Activated T-cell treated with anti-CD3 and anti-CD28 coated beads, Interleukin-2, amount 50 U/mL, for 24 hours (primary cell): ENCODE data around the gene ZNF341.

Source experiments
- DNase-seq: peaks from one replicate; pipeline ENCODE4 v3.0.0-alpha.2; 2020
- H3K27ac Mint-ChIP-seq: 2 replicates; pipeline ENCODE4 v1.8.0; 2020; ENCODE audit warnings: mild to moderate bottlenecking, mixed read lengths
- H3K27me3 Mint-ChIP-seq: 2 replicates; pipeline ENCODE4 v1.8.0; 2020; ENCODE audit warnings: mixed read lengths
- H3K36me3 Mint-ChIP-seq: 2 replicates; pipeline ENCODE4 v1.8.0; 2020; ENCODE audit warnings: low read depth, mixed read lengths
- H3K4me1 Mint-ChIP-seq: 2 replicates; pipeline ENCODE4 v1.8.0; 2020; ENCODE audit warnings: low read depth, mixed read lengths
- H3K4me3 Mint-ChIP-seq: 2 replicates; pipeline ENCODE4 v1.8.0; 2020; ENCODE audit warnings: mild to moderate bottlenecking, moderate library complexity, mixed read lengths
- H3K9me3 Mint-ChIP-seq: 2 replicates; pipeline ENCODE4 v1.8.0; 2020; ENCODE audit warnings: mixed read lengths

ZNF341 gene

DNA sequence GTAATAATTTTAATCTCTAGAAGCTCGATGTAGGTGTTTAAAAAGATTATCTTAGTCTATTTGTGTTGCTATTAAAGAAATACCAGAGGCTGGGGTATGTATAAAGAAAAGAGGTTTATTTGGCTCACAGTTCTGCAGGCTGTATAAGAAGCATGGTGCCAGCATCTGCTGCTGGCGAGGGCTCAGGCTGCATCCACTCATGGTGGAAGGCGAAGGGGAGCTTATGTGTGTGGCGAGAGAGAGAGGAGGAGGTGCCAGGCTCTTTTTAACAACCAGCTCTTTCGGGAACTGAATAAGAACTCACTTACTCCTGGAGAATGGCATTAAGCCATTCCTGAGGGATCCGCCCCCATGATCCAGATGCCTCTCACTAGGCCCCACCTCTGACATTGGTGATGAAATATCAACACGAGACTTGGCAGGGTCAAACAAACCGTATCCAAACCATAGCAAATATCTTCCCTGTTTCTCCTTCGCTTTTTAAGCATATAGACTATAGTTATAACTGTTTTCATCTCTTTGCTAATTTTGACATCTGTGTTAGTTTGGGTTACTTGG is 103.9 kb downstream of the ZNF341 start:
- Mint-ChIP-seq H3K4me3 (no peak overlapping the region), H3K27me3 (no peaks in the 10 kb centered on the region), H3K36me3 (peaks cover 44% of the 10 kb centered on the region), H3K4me1 (peaks cover 71% of the 10 kb centered on the region), H3K27ac (no peak overlapping the region), H3K9me3 (no peaks in the 10 kb centered on the region)
- DNase-seq, result no peak

- Mint-ChIP-seq H3K4me1 (peaks cover 77% of the 10 kb centered on the region), H3K4me3 (no peak overlapping the region), H3K9me3 (no peaks in the 10 kb centered on the region), H3K27ac (no peak overlapping the region), H3K27me3 (no peaks in the 10 kb centered on the region), H3K36me3 (peaks cover 47% of the 10 kb centered on the region)
- no peak for DNase-seq
These were observed 104.5 kb downstream of the ZNF341 start for GRCh38 chr20:33836277-33836676.

DNA sequence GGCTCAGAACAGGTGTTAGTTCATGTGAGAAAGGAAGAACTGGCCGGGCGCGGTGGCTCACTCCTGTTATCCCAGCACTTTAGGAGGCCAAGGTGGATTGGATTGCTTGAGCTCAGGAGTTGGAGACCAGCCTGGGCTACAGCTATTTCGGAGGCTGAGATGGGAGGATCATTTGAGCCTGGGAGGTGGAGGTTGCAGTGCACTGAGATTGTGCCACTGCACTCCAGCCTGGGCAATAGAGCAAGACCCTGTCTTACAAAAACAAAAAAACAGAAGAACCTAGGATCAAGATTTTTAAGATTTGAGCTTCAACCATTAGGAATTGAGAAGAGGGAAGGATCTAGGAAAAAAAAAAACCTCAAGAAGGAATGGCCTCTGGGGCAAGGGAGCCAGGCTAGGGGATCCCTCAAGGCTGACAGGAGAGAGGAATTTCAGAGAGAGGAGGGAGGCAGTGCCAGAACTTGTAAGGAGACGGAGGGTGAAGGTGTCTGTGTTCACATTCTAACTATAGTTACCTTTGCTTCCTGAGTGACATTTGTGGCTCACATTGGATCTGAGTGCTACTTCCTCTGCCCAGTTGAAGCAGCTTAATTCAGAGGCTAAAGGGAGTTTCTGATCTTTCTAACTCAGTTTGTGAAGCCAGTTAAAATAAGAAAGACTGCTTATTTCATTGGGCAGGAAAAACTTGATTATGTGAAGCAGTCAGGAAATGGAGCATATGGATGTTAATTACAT is 105.5 kb downstream of the ZNF341 start:
- no peaks in the 10 kb centered on the region for H3K9me3 Mint-ChIP-seq
- H3K4me3 Mint-ChIP-seq, result no peak overlapping the region
- H3K27ac Mint-ChIP-seq, result peak overlapping the region; percentile 65
- H3K4me1 Mint-ChIP-seq, result peaks cover 82% of the 10 kb centered on the region
- DNase-seq, result no peak
- no peaks in the 10 kb centered on the region for H3K27me3 Mint-ChIP-seq
- H3K36me3 Mint-ChIP-seq, result peaks cover 38% of the 10 kb centered on the region

- H3K27ac Mint-ChIP-seq, result peak overlapping the region; percentile 65
These were observed 106.5 kb downstream of the ZNF341 start for GRCh38 chr20:33838035-33838864.

GRCh38 chr20:33839591-33839990 is 107.8 kb downstream of the ZNF341 start:
- Mint-ChIP-seq H3K9me3 (no peaks in the 10 kb centered on the region), H3K36me3 (peaks cover 23% of the 10 kb centered on the region), H3K27ac (no peak overlapping the region), H3K4me1 (peaks cover 92% of the 10 kb centered on the region), H3K4me3 (no peak overlapping the region), H3K27me3 (no peaks in the 10 kb centered on the region)
- DNase-seq, result no peak

More at GRCh38 chr20:33838035-33838864, 106.5 kb downstream of the ZNF341 start:
- no peaks in the 10 kb centered on the region for H3K9me3 Mint-ChIP-seq
- no peak for DNase-seq
- no peak overlapping the region for H3K4me3 Mint-ChIP-seq
- H3K27me3 Mint-ChIP-seq, result no peaks in the 10 kb centered on the region
- peaks cover 87% of the 10 kb centered on the region for H3K4me1 Mint-ChIP-seq
- H3K36me3 Mint-ChIP-seq, result peaks cover 32% of the 10 kb centered on the region

DNA sequence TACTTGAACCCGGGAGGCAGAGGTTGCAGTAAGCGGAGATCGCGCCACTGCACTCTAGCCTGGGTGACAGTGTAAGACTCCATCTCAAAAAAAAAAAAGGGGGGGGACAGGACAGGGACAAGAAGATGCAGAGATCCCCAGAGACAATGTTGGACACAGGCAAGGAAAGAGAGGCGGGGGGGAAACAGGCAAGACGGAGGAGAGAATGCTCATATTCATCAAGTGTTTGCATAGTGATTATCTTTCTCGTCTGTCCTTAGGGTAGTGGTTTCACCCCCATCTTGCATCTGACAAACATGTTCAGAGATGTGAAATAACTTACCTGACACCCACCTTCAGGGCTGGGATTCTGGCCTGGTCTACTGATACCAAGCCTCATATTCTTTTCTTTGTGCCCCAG is 108.4 kb downstream of the ZNF341 start:
- H3K27ac Mint-ChIP-seq, result peak overlapping the region; percentile 55
- H3K9me3 Mint-ChIP-seq, result no peaks in the 10 kb centered on the region
- no peaks in the 10 kb centered on the region for H3K27me3 Mint-ChIP-seq
- DNase-seq, result no peak
- H3K4me3 Mint-ChIP-seq, result no peak overlapping the region
- H3K36me3 Mint-ChIP-seq, result peaks cover 17% of the 10 kb centered on the region
- peaks cover 89% of the 10 kb centered on the region for H3K4me1 Mint-ChIP-seq

DNA sequence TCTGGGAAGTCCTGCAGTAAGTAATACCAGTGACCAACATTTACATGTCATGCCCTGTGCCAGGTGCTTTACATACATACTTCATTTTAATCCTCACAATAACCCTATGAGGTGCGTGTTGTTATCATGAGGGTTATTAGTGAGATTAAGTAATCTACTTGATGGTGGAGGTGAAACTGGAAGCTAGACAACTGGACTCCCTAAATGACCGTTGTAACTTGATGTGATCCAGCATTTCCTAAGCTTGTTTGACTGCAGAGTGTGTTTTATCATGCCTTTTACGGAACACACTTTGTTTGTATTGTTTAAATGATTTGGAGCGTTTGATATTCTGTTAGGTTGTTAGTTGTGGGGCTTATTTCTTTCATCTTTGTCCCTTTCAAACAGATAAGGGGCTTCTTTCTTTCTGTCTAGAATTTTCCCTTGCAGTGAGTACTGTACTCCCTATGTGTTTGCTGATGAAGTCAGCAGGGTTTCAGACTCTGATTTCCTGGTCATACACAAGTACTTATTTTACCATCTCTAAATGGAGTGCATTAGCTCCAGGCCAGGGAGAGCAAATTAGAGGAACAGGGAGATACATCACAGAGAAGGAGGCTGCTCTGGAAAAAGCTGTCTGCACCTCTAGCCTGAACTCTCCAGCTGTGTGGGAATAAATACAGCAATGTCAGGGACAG is 109.1 kb downstream of the ZNF341 start:
- Mint-ChIP-seq H3K4me1 (peaks cover 88% of the 10 kb centered on the region), H3K4me3 (no peak overlapping the region), H3K36me3 (peaks cover 12% of the 10 kb centered on the region), H3K27me3 (no peaks in the 10 kb centered on the region), H3K9me3 (no peaks in the 10 kb centered on the region), H3K27ac (peak overlapping the region; percentile 66)
- DNase-seq, result no peak

- no peaks in the 10 kb centered on the region for H3K9me3 Mint-ChIP-seq
These were observed 109.6 kb downstream of the ZNF341 start for GRCh38 chr20:33841436-33841799.

More at GRCh38 chr20:33841436-33841799, 109.6 kb downstream of the ZNF341 start:
- no peak for DNase-seq
- H3K27me3 Mint-ChIP-seq, result no peaks in the 10 kb centered on the region
- peaks cover 88% of the 10 kb centered on the region for H3K4me1 Mint-ChIP-seq
- no peak overlapping the region for H3K4me3 Mint-ChIP-seq
- peak overlapping the region; percentile 15 for H3K27ac Mint-ChIP-seq
- peaks cover 11% of the 10 kb centered on the region for H3K36me3 Mint-ChIP-seq
